ENCODE data around the gene DCDC2C. TPM values are rescaled to one million over a fixed set of nuclear protein-coding genes. Genes with fewer than 3 reads are reported as not detected.

Gene DCDC2C
- total RNA-seq, 1 experiment from 2014 or later, result not detected

DNA sequence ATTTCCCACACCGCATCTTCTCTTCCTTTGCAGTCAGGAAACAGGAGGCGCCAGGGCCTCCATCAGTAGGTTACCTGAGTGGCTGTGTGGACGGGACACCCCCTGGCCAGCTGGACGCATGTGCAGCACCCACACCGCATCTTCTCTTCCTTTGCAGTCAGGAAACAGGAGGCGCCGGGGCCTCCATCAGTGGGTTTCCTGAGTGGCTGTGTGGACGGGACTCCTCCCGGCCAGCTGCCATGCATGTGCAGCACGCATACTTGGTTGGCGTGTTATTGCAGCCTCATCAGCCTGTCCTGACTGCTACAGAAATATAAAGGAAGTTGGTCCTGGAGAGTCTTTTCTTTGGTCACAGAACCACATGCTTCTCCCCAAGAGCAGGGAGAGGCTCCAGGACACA lies 74.6 kb downstream of the DCDC2C start:
- no peak for ATAC-seq
- POLR2A ChIA-PET, result no interaction called here
- 0 out of 2 replicates have a peak, but pooled peaks cover 4% of the 10 kb centered on the region for H3K4me1 ChIP-seq (ENCODE audit: control insufficient read depth, insufficient read depth, low read length)
- no peaks in the 10 kb centered on the region for H3K36me3 ChIP-seq (ENCODE audit: control insufficient read depth, insufficient read depth, low read length)
- no peak overlapping the region for H3K27ac ChIP-seq (ENCODE audit: low read length)
- DNase-seq (ENCODE audit: low read depth, low spot score), result no peak
- no peaks in the 10 kb centered on the region for H3K9me3 ChIP-seq (ENCODE audit: control insufficient read depth, insufficient read depth, low read depth, low read length)
- no peak overlapping the region for H3K4me3 ChIP-seq (ENCODE audit: low read depth in 2 of 2, low read length in 2 of 2)
- H3K27me3 ChIP-seq (ENCODE audit: control insufficient read depth, insufficient read depth, low read length), result peaks cover 9% of the 10 kb centered on the region; the same call in 1 of the 2 replicates
- in situ Hi-C loops (cut with HindIII; ENCODE audit: low pct_unique_long_range_greater_than_20kb, low sequenced_read_pairs) (no loop called here), intact Hi-C loops (cut with micrococcal nuclease; ENCODE audit: unreplicated experiment) (no loop called here)
- CTCF ChIA-PET, result no interaction called here
- TF ChIP-seq TCF7L2 (IDR thresholded peaks at IDR 0.05; ENCODE audit: low read depth, low read length) (no peak), POLR2AphosphoS5 (IDR thresholded peaks at IDR 0.05; ENCODE audit: low read depth, low read length) (no peak), SIN3A (IDR thresholded peaks at IDR 0.05; ENCODE audit: borderline replicate concordance, insufficient read depth, low read depth, low read length) (no peak)
- TF ChIP-seq, protein P1, sequence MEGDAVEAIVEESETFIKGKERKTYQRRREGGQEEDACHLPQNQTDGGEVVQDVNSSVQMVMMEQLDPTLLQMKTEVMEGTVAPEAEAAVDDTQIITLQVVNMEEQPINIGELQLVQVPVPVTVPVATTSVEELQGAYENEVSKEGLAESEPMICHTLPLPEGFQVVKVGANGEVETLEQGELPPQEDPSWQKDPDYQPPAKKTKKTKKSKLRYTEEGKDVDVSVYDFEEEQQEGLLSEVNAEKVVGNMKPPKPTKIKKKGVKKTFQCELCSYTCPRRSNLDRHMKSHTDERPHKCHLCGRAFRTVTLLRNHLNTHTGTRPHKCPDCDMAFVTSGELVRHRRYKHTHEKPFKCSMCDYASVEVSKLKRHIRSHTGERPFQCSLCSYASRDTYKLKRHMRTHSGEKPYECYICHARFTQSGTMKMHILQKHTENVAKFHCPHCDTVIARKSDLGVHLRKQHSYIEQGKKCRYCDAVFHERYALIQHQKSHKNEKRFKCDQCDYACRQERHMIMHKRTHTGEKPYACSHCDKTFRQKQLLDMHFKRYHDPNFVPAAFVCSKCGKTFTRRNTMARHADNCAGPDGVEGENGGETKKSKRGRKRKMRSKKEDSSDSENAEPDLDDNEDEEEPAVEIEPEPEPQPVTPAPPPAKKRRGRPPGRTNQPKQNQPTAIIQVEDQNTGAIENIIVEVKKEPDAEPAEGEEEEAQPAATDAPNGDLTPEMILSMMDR (IDR thresholded peaks at IDR 0.05), result no peak
- TF ChIP-seq, protein P2, sequence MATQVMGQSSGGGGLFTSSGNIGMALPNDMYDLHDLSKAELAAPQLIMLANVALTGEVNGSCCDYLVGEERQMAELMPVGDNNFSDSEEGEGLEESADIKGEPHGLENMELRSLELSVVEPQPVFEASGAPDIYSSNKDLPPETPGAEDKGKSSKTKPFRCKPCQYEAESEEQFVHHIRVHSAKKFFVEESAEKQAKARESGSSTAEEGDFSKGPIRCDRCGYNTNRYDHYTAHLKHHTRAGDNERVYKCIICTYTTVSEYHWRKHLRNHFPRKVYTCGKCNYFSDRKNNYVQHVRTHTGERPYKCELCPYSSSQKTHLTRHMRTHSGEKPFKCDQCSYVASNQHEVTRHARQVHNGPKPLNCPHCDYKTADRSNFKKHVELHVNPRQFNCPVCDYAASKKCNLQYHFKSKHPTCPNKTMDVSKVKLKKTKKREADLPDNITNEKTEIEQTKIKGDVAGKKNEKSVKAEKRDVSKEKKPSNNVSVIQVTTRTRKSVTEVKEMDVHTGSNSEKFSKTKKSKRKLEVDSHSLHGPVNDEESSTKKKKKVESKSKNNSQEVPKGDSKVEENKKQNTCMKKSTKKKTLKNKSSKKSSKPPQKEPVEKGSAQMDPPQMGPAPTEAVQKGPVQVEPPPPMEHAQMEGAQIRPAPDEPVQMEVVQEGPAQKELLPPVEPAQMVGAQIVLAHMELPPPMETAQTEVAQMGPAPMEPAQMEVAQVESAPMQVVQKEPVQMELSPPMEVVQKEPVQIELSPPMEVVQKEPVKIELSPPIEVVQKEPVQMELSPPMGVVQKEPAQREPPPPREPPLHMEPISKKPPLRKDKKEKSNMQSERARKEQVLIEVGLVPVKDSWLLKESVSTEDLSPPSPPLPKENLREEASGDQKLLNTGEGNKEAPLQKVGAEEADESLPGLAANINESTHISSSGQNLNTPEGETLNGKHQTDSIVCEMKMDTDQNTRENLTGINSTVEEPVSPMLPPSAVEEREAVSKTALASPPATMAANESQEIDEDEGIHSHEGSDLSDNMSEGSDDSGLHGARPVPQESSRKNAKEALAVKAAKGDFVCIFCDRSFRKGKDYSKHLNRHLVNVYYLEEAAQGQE (IDR thresholded peaks at IDR 0.05; ENCODE audit: insufficient read depth in 1 of 2, low read depth in 2 of 2, low read length in 1 of 2), result no peak
- no TSS peak for BruUV-seq (replicated peaks)

DNA sequence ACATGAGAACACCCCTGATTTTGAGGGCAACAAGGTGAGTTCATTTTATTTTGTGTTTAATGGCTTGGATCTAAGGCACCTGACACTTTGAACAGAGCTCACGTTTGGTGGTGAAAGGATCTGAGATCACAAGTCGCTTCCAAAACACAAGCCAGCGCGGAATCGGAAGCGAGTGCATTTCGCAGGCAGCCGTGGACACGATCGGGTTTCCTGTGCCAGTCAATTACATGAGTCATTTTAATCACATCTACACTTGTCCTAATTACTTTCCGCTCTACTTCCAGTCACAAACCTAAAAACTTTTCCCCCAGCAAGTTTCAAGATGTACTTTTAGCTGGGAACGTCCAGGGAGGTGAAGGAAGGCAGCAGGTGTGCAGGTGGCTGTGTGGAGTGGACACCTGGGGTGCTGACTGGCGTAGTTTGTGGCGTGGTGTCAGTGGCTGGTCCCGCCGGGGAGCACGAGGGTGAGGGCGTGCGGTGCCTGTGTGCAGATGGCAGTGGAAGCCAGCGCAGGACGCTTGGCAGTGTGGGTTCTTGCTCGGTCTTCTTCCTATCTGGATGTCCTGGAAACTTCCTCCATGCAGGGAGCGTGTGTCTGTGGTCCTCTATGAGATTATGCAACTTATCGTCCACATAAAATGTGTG lies 75.6 kb downstream of the DCDC2C start:
- no peak for DNase-seq (ENCODE audit: low read depth, low spot score)
- BruUV-seq (replicated peaks), result no TSS peak
- in situ Hi-C loops (cut with HindIII; ENCODE audit: low pct_unique_long_range_greater_than_20kb, low sequenced_read_pairs) (no loop called here), intact Hi-C loops (cut with micrococcal nuclease; ENCODE audit: unreplicated experiment) (no loop called here)
- Histone ChIP-seq H3K27me3 (ENCODE audit: control insufficient read depth, insufficient read depth, low read length) (peaks cover 4% of the 10 kb centered on the region; the same call in 1 of the 2 replicates), H3K4me1 (ENCODE audit: control insufficient read depth, insufficient read depth, low read length) (0 out of 2 replicates have a peak, but pooled peaks cover 4% of the 10 kb centered on the region), H3K9me3 (ENCODE audit: control insufficient read depth, insufficient read depth, low read depth, low read length) (no peaks in the 10 kb centered on the region), H3K27ac (ENCODE audit: low read length) (no peak overlapping the region), H3K4me3 (ENCODE audit: low read depth in 2 of 2, low read length in 2 of 2) (no peak overlapping the region), H3K36me3 (ENCODE audit: control insufficient read depth, insufficient read depth, low read length) (no peaks in the 10 kb centered on the region)
- CTCF ChIA-PET, result no interaction called here
- TF ChIP-seq, protein P1 (IDR thresholded peaks at IDR 0.05), result no peak
- no peak for ATAC-seq
- POLR2A ChIA-PET, result no interaction called here

All from Panc1 (cell line).